GM13977 (cell line): ENCODE results near the gene SMYD4.
"Not testable (repeated sequence)": the region's sequence is repeated elsewhere in the genome, so short reads cannot be mapped to it uniquely, and the experiment has no call there.

Experiments
- DNase-seq: peaks from one replicate; pipeline ENCODE4 v3.0.0; 2012; ENCODE audit warnings: low spot score
- CTCF ChIP-seq: IDR thresholded peaks from 2 replicates; pipeline ENCODE4 v1.5.1; 2012; ENCODE audit warnings: mild to moderate bottlenecking, control low read depth; ENCODE audit not compliant: insufficient read depth; ENCODE audit errors: extremely low read depth, missing control alignments
- in situ Hi-C: fragments of 300-500 bp; cut with MboI; formaldehyde crosslinking; loops from one replicate; pipeline ENCODE4 v1.12.0; 2022; ENCODE audit warnings: low sequenced_read_pairs, low pct_unique_long_range_greater_than_20kb, mixed read lengths, inconsistent platforms; ENCODE audit not compliant: unreplicated experiment

SMYD4 gene

GRCh38 chr17:1766382-1767135, 63.1 kb downstream of the SMYD4 start:
- no peak for DNase-seq
- in situ Hi-C loops: no loop called here

GRCh38 chr17:1765576-1765975, 64.1 kb downstream of the SMYD4 start:
- no peak for DNase-seq
- no peak for TF ChIP-seq CTCF
- in situ Hi-C loops: no loop called here

More at GRCh38 chr17:1766382-1767135, 63.1 kb downstream of the SMYD4 start:
- no peak for TF ChIP-seq CTCF

GRCh38 chr17:1764705-1765104, 65.0 kb downstream of the SMYD4 start:
- in situ Hi-C loops, DNase-seq: not testable (repeated sequence)

- DNase-seq: no peak
These were observed 65.4 kb downstream of the SMYD4 start for GRCh38 chr17:1764284-1764683.

GRCh38 chr17:1762901-1763898, 66.5 kb downstream of the SMYD4 start:
- in situ Hi-C loops: no loop called here
- DNase-seq: no peak

More at GRCh38 chr17:1764284-1764683, 65.4 kb downstream of the SMYD4 start:
- in situ Hi-C loops: no loop called here
- no peak for TF ChIP-seq CTCF

GRCh38 chr17:1762233-1762900, 67.3 kb downstream of the SMYD4 start:
- no peak for TF ChIP-seq CTCF
- no peak for DNase-seq
- in situ Hi-C loops: no loop called here

More at GRCh38 chr17:1762901-1763898, 66.5 kb downstream of the SMYD4 start:
- no peak for TF ChIP-seq CTCF
